Hepatocyte (in vitro differentiated cells): ENCODE results near the gene SMIM24.

Source experiments
- CTCF ChIP-seq: fragments of 200-600 bp; sonication (generic); IDR thresholded peaks from 2 replicates; pipeline ENCODE4 v1.5.1; 2016; ENCODE audit warnings: antibody characterized with exemption, mild to moderate bottlenecking; ENCODE audit not compliant: poor library complexity
- EZH2 ChIP-seq: fragments of 200-600 bp; sonication (generic); IDR thresholded peaks from 2 replicates; pipeline ENCODE4 v1.6.1; 2016; ENCODE audit warnings: antibody characterized with exemption, mild to moderate bottlenecking, borderline replicate concordance
- EZH2phosphoT487 ChIP-seq: fragments of 200-600 bp; sonication (generic); IDR thresholded peaks from one replicate; pipeline ENCODE4 v1.6.1; 2018; ENCODE audit warnings: antibody characterized with exemption, mild to moderate bottlenecking, low read depth, moderate library complexity; ENCODE audit not compliant: unreplicated experiment, severe bottlenecking

GRCh38 chr19:3493651-3494050 lies 13.3 kb upstream of the SMIM24 start:
- no peak for TF ChIP-seq CTCF
- no peak for TF ChIP-seq EZH2
- no peak for TF ChIP-seq EZH2phosphoT487
